Gastroesophageal sphincter (tissue), 3 donors: ENCODE measurements around the gene CD248.

ENCODE experiments used
- POLR2A ChIP-seq, 2 donors: fragments of 450-650 bp; IDR thresholded peaks; one replicate each; pipeline ENCODE4 v1.6.1; 2017; ENCODE audit warnings: antibody characterized with exemption in 2 of 2, mild to moderate bottlenecking in 2 of 2, moderate library complexity in 1 of 2
- TF ChIP-seq, protein P1 (sequence below), 4 experiments: fragments of 200-600 bp in 2 of 4; fragments of 450-650 bp in 2 of 4; sonication (generic) in 1 of 4; IDR thresholded peaks; one replicate each; pipeline ENCODE4 v1.5.1; 2017 to 2019; ENCODE audit warnings: antibody characterized with exemption in 4 of 4, mild to moderate bottlenecking in 2 of 4, moderate library complexity in 2 of 4

DNA sequence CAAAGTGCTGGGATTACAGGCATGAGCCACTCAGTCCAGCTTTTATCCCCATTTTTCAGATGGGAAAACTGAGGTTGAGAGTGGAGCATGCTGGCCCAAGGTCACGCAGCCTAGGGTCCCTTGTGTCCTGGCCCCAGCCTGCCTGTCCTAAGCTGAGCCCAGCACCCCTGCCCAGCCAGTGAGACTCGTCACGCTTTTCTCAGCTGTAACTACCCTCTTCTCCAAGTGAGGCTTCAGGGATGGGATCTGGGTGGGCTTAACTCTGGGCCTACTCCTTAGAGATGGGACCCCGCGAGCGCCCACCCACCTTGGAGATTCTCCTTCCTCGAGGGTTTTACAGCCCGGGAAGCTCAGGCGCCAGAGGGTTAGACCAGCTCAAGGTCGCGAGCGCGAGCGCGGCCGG is 25.5 kb downstream of the CD248 start:
- TF ChIP-seq, protein P1, sequence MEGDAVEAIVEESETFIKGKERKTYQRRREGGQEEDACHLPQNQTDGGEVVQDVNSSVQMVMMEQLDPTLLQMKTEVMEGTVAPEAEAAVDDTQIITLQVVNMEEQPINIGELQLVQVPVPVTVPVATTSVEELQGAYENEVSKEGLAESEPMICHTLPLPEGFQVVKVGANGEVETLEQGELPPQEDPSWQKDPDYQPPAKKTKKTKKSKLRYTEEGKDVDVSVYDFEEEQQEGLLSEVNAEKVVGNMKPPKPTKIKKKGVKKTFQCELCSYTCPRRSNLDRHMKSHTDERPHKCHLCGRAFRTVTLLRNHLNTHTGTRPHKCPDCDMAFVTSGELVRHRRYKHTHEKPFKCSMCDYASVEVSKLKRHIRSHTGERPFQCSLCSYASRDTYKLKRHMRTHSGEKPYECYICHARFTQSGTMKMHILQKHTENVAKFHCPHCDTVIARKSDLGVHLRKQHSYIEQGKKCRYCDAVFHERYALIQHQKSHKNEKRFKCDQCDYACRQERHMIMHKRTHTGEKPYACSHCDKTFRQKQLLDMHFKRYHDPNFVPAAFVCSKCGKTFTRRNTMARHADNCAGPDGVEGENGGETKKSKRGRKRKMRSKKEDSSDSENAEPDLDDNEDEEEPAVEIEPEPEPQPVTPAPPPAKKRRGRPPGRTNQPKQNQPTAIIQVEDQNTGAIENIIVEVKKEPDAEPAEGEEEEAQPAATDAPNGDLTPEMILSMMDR (IDR thresholded peaks at IDR 0.05) = no peak
- no peak for TF ChIP-seq POLR2A (IDR thresholded peaks at IDR 0.05)
